ENCODE results near the gene FOXL3.

Gene FOXL3

DNA sequence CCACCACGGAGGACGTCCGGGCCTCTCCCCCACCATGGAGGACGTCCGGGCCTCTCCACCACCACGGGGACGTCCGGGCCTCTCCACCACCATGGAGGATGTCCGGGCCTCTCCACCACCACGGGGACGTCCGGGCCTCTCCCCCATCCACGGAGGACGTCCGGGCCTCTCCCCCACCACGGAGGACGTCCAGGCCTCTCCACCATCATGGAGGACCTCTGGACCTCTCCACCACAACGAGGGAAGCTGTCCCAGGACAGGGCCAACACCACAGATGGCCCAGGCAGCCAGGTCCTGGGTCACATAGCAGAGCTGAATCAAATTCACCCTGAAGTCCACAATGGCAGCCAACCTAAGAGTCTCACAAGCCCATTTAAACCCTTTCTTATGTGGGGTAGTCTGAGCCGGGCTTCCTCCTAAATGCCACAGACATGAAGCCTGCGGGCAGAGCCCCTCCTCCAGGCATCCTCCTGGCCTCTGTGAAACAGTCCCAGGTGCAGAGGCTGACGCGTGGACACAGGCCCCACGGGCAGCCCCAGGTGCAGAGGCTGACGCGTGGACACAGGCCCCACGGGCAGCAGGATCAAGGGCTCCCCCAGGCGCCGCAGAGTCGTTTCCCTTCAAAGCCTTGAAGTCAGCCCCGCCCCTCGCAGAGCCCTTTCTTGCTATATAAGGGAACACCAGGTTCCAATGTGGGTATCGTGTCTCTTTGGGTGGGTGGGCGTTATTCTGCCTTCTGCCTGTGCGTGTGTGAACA lies 47.0 kb downstream of the FOXL3 start:
- no peak overlapping the region for H3K27ac ChIP-seq
- H3K36me3 ChIP-seq (ENCODE audit: insufficient read depth, low read length) = no peaks in the 10 kb centered on the region
- no peak for TF ChIP-seq EZH2 (IDR thresholded peaks at IDR 0.05)
- H3K4me3 ChIP-seq = no peak overlapping the region
- no peak overlapping the region for H3K9ac ChIP-seq (ENCODE audit: insufficient read length)
- no peak for DNase-seq (ENCODE audit: low read depth, low spot score)
- H3K9me3 ChIP-seq (ENCODE audit: low read depth, low read length) = no peaks in the 10 kb centered on the region

DNA sequence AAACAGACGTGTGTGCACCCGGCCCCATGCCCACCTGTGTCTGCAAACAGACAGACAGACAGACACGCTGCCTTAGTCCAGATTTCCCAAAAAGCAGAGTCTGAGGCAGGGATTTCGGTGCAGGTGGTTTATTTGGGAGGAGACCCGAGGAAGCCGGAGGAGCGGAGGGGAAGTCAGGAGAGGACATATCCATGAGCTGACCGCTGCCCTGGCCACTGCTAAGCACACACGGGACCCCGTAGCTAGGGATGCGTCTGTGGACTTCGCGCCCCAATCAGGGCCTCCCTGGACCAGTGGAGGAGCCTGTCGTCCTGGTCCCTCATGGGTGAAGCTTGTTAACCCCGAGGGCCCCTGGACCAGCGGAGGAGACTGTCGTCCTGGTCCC lies 47.6 kb downstream of the FOXL3 start:
- Histone ChIP-seq H3K36me3 (ENCODE audit: insufficient read depth, low read length) (no peaks in the 10 kb centered on the region), H3K9ac (ENCODE audit: insufficient read length) (no peak overlapping the region), H3K27ac (no peak overlapping the region), H3K9me3 (ENCODE audit: low read depth, low read length) (no peaks in the 10 kb centered on the region), H3K4me3 (no peak overlapping the region)
- TF ChIP-seq POLR2AphosphoS5 (IDR thresholded peaks at IDR 0.05; ENCODE audit: borderline replicate concordance, low read depth, low read length) = no peak
- TF ChIP-seq FOXP2 (optimal IDR thresholded peaks at IDR 0.05; ENCODE audit: control extremely low read depth, extremely low read length, insufficient read depth) = no peak
- TF ChIP-seq EZH2 (IDR thresholded peaks at IDR 0.05) = no peak
- no peak for DNase-seq (ENCODE audit: low read depth, low spot score)

DNA sequence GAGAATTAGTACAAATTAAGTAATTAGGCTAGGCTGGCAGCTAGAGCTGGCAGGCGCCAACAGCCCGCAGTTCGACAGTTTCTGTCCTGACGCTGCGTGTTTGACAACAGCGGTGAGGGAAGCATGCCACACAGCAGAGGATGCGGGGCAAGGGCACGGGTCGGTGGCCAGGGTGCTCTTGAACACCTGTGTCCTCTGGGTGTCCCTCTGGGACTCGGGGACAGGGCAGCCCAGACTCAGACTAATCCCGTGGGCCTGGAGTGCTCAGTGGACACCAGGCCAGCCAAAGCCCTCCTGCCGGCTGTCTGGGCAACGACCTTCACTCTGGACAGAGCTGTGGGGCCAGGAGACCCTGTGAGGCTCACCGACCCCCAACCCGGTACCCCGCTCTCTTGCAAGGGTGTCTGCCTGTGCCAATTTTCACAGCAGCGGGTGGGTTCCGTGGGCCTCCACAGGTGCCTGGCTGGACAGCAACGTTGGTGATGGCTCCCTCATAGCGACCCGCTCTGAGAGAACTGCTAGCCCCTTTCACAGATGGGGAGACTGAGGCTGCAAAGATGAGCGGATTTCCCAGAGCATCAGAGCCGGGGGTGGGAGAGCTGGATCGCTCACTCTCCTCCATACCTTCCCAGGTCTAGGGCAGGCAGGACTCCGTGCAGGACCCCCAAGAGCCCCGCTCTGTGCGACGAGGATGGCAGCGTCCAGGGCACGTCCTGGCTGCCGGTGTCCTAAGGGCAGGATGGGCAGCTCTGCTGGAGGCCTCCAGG lies 48.5 kb downstream of the FOXL3 start:
- no peaks in the 10 kb centered on the region for H3K9me3 ChIP-seq (ENCODE audit: low read depth, low read length)
- DNase-seq (ENCODE audit: low read depth, low spot score) = no peak
- no peaks in the 10 kb centered on the region for H3K36me3 ChIP-seq (ENCODE audit: insufficient read depth, low read length)

DNA sequence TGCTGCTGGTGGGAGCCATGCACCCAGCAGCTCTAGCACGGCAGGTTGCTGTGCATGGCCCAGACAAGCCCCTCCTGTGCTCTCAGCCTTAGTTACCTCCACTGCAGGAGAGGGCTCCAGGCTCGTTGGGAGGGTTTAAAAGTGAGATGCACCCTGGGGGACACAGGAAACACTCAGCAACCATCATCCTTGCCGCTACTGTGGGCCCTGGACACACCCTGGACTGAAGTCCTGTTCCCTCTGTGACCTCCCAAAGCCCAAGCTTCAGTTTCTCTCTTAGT lies 49.0 kb downstream of the FOXL3 start:
- TF ChIP-seq EZH2 (IDR thresholded peaks at IDR 0.05) = no peak
- no peak overlapping the region for H3K27ac ChIP-seq
- H3K36me3 ChIP-seq (ENCODE audit: insufficient read depth, low read length) = no peaks in the 10 kb centered on the region
- H3K9me3 ChIP-seq (ENCODE audit: low read depth, low read length) = no peaks in the 10 kb centered on the region
- H3K4me3 ChIP-seq = no peak overlapping the region
- DNase-seq (ENCODE audit: low read depth, low spot score) = no peak
- H3K9ac ChIP-seq (ENCODE audit: insufficient read length) = no peak overlapping the region

More for the DNA sequence above, 48.5 kb downstream of the FOXL3 start:
- Histone ChIP-seq H3K9ac (ENCODE audit: insufficient read length) (no peak overlapping the region), H3K27ac (no peak overlapping the region), H3K4me3 (no peak overlapping the region)
- TF ChIP-seq EZH2 (IDR thresholded peaks at IDR 0.05) (no peak), FOXP2 (optimal IDR thresholded peaks at IDR 0.05; ENCODE audit: control extremely low read depth, extremely low read length, insufficient read depth) (no peak)

DNA sequence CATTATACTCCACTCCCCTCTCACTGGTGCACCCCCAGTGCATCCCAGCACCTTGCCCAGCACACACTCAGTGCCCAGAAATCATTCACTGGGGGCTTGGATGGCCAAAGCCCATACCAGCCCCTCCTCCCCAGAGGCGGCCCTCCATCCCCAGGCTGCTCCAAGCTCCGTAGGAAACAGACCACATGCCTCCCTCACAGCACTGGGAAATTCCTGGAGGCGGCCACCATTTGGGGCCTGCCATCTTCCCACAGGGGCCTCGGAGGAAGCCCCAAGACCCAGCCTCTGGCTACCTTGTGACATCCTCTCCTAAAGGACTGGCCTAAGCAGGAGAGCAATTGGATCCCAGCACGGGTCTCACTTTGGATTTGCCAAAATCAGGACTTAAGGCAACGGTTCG lies 49.7 kb downstream of the FOXL3 start:
- Histone ChIP-seq H3K36me3 (ENCODE audit: insufficient read depth, low read length) (no peaks in the 10 kb centered on the region), H3K9me3 (ENCODE audit: low read depth, low read length) (no peaks in the 10 kb centered on the region), H3K9ac (ENCODE audit: insufficient read length) (no peak overlapping the region), H3K4me3 (no peak overlapping the region), H3K27ac (no peak overlapping the region)
- no peak for DNase-seq (ENCODE audit: low read depth, low spot score)
- TF ChIP-seq EZH2 (IDR thresholded peaks at IDR 0.05) (no peak), FOXP2 (optimal IDR thresholded peaks at IDR 0.05; ENCODE audit: control extremely low read depth, extremely low read length, insufficient read depth) (no peak), POLR2AphosphoS5 (IDR thresholded peaks at IDR 0.05; ENCODE audit: borderline replicate concordance, low read depth, low read length) (no peak)

DNA sequence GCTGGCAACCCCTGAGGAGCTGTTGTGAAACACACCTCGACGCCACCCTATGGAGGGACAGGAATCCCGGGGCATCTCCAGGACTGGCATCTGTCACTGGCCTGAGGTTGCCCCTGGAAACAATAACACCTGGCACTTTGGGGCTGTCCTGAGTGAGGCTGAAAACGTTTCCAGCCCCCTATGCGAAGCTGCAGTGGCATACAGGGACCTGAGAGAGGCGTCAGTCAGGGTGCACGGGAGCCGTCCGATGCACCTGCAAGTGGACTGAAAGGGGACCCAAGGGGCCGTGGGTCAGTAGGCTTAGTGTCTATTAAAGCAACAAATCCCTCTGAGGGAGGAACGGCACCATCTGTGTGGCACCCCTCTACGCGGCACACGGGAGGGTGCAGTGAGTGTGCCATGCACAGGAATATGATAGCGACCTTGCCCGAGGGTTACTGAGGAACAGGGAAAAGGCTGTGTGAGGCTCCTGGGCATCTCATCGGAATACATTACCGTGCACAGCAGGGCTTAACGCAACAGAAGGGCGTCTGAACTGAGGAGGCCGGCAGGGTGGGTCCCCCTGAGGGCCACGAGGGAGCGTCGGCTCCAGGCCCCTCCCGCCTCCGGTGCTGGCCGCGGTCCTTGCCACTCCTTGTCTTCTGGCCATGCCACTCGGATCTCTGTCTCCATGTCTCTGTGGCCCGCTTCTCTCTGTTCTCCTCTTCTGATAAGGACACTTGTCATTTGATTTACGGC lies 50.4 kb downstream of the FOXL3 start:
- no peak for DNase-seq (ENCODE audit: low read depth, low spot score)
- Histone ChIP-seq H3K9me3 (ENCODE audit: low read depth, low read length) (no peaks in the 10 kb centered on the region), H3K4me3 (no peak overlapping the region), H3K9ac (ENCODE audit: insufficient read length) (no peak overlapping the region), H3K27ac (no peak overlapping the region), H3K36me3 (ENCODE audit: insufficient read depth, low read length) (no peaks in the 10 kb centered on the region)
- TF ChIP-seq EZH2 (IDR thresholded peaks at IDR 0.05) = no peak
- TF ChIP-seq FOXP2 (optimal IDR thresholded peaks at IDR 0.05; ENCODE audit: control extremely low read depth, extremely low read length, insufficient read depth) = no peak
- no peak for TF ChIP-seq POLR2AphosphoS5 (IDR thresholded peaks at IDR 0.05; ENCODE audit: borderline replicate concordance, low read depth, low read length)
